Lower lobe of right lung (tissue), 2 donors: ENCODE measurements around the gene GXYLT2. TPM values are rescaled to one million over a fixed set of nuclear protein-coding genes. Genes with fewer than 3 reads are reported as not detected.

Experiments used
- ATAC-seq, 2 donors: fragments of 200-7000 bp; cut with Tn5 transposase; one replicate each; pipeline ENCODE4 v1.9.1; 2020 to 2022; ENCODE audit warnings: mild to moderate bottlenecking in 2 of 2, moderate library complexity in 2 of 2
- DNase-seq: peaks from one replicate; pipeline ENCODE4 v3.0.0-alpha.2; 2020
- H3K27ac ChIP-seq: fragments of 200-600 bp; one replicate; pipeline ENCODE4 v1.8.0; 2022
- H3K27me3 ChIP-seq: fragments of 200-600 bp; one replicate; pipeline ENCODE4 v1.8.0; 2022; ENCODE audit warnings: low read depth
- H3K36me3 ChIP-seq: fragments of 200-600 bp; one replicate; pipeline ENCODE4 v1.8.0; 2022; ENCODE audit warnings: mild to moderate bottlenecking
- H3K4me1 ChIP-seq: fragments of 200-600 bp; one replicate; pipeline ENCODE4 v1.8.0; 2022
- H3K4me3 ChIP-seq: fragments of 200-600 bp; one replicate; pipeline ENCODE4 v1.8.0; 2022; ENCODE audit warnings: mild to moderate bottlenecking
- H3K9me3 ChIP-seq: fragments of 200-600 bp; one replicate; pipeline ENCODE4 v1.8.0; 2022
- intact Hi-C: fragments of 100-400 bp; cut with DNase I; formaldehyde crosslinking; loops from one replicate; pipeline ENCODE4 v1.11.0; 2022
- long read RNA-seq: library from polyadenylated mRNA; unstranded; transcript quantifications from one replicate; pipeline ENCODE4 v2.0.0, GENCODE V29; 2021
- total RNA-seq: library from RNA; stranded (reverse); fragmentation: NEBNext Ultra II Directional; extraction: Animal tissue kit (Norgen Biotek cat#: 25700); gene quantifications from one replicate; pipeline ENCODE4 v1.2.1, GENCODE V29; 2021
- TF ChIP-seq, protein P1 (sequence below): fragments of 200-600 bp; IDR thresholded peaks from one replicate; pipeline ENCODE4 v1.8.0; 2022; ENCODE audit warnings: antibody characterized with exemption, mild to moderate bottlenecking
- donor health status: DM: no; HTN: yes; CAD: no; lungs with severe emphysema.

Gene GXYLT2, protein sequence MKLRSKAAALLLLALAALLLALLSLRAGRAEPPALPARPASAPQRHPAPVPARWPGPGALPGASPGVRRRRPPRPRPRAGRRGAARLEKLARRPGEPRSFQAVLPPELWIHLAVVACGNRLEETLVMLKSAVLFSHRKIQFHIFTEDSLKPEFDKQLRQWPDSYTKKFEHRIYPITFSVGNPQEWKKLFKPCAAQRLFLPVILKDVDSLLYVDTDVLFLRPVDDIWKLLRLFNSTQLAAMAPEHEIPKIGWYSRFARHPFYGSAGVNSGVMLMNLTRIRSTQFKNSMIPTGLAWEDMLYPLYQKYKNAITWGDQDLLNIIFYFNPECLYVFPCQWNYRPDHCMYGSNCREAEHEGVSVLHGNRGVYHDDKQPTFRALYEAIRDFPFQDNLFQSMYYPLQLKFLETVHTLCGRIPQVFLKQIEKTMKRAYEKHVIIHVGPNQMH
- 6.7 TPM for total RNA-seq
- long read RNA-seq, partial matches to known transcripts: 1 of 8 reads
- long read RNA-seq, other reads (novel, unspliced or antisense): 3 of 8 reads

DNA sequence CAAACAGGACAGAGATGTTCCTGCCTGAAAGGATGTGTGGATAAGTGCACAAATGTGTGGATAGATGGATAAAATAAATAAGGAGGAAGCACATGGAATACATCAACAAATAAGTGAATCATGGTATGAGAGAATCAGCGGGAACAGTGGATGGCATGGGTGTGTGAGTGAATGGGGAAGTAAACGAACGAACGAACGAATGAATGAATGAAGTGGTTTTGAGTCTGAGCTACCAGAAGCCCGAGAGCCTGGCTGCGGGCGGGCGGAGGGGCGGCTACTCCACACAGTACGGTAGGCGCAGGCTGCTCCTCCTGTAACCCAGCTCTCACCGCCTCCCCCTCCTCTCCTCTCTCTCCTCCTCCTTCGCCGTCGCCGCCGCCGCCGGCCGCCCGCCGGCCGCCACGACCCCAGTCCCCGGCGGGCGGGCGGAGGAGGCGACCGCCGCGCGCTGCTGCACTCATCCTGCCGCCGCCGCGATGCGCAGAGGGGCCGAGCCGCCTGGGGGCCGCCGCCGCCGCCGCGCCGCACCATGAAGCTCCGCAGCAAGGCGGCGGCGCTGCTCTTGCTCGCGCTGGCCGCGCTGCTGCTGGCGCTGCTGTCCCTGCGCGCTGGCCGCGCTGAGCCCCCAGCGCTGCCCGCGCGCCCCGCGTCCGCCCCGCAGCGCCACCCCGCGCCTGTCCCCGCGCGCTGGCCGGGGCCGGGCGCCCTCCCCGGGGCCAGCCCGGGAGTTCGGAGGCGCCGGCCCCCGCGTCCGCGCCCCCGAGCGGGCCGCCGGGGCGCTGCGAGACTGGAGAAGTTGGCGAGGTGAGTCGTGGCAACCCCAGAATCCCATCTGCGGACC lies at the start of gene GXYLT2:
GXYLT2 (plus strand) TSS at position 342 of the 841 bp plus-strand sequence; CDS start at position 530, 188 bp downstream.
- H3K9me3 ChIP-seq: no peaks in the 10 kb centered on the region
- H3K4me1 ChIP-seq: peaks cover 26% of the 10 kb centered on the region
- peaks cover 23% of the 10 kb centered on the region for H3K27me3 ChIP-seq
- TF ChIP-seq, protein P1, sequence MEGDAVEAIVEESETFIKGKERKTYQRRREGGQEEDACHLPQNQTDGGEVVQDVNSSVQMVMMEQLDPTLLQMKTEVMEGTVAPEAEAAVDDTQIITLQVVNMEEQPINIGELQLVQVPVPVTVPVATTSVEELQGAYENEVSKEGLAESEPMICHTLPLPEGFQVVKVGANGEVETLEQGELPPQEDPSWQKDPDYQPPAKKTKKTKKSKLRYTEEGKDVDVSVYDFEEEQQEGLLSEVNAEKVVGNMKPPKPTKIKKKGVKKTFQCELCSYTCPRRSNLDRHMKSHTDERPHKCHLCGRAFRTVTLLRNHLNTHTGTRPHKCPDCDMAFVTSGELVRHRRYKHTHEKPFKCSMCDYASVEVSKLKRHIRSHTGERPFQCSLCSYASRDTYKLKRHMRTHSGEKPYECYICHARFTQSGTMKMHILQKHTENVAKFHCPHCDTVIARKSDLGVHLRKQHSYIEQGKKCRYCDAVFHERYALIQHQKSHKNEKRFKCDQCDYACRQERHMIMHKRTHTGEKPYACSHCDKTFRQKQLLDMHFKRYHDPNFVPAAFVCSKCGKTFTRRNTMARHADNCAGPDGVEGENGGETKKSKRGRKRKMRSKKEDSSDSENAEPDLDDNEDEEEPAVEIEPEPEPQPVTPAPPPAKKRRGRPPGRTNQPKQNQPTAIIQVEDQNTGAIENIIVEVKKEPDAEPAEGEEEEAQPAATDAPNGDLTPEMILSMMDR: no peak
- peak; percentile 70 for DNase-seq
- H3K4me3 ChIP-seq: peak within 1 kb of the TSS; percentile 49
- peak within 1 kb of the TSS; percentile 43 for H3K27ac ChIP-seq
- no peaks in the 10 kb centered on the region for H3K36me3 ChIP-seq
- peak; percentile 86 to 88 for ATAC-seq
- intact Hi-C loops: no loop called here

DNA sequence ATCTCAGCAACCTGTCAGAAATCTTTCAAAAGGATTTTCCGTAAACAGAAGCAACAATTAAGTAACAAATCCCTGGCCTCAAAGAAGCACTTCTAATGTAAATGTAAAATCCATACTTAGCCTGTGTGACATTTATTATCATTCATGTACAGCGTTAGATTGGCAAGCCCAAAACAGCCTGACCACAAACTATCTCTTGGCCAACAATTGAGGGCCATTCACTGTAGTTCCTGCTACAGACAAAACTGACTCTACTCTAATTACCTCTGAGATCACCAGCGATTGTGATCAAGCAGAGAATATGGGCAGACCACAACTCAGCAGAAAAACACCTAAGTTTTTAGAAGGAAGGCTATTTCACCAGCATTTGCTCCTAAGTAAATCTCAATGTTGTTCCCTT lies 48.8 kb upstream of the GXYLT2 start:
- no peak overlapping the region for H3K4me3 ChIP-seq
- DNase-seq (no peak), ATAC-seq (no peak)
- intact Hi-C loops: no loop called here
- TF ChIP-seq, protein P1: no peak
- peaks cover 78% of the 10 kb centered on the region for H3K36me3 ChIP-seq
- H3K9me3 ChIP-seq: no peaks in the 10 kb centered on the region
- H3K27ac ChIP-seq: no peak overlapping the region
- H3K27me3 ChIP-seq: no peaks in the 10 kb centered on the region
- H3K4me1 ChIP-seq: no peaks in the 10 kb centered on the region

DNA sequence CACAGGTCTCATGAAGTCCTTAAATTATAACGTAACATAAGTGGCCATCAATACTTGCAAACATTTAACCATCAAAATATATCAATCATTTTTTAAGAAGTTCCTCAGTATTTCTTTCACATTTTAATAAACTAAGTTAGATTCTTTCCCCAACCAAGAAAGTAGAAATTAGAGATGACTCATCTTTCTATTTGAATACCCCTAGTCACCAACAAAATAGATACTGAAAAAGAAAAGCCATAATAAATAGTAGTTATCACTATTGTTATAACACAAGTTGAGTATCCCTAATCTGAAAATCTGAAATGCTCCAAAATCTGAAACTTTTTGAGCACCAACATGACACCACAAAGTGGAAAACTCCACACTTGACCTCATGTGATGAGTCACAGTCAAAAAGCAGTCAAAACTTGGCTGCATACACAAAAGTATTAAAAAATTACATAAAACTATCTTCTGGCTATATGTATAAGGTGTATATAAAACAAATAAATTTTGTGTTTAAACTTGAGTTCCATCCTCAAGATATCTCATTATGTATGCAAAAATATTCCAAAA lies 43.3 kb upstream of the GXYLT2 start:
- Histone ChIP-seq H3K36me3 (peaks cover 39% of the 10 kb centered on the region), H3K4me1 (peaks cover 28% of the 10 kb centered on the region), H3K4me3 (no peak overlapping the region), H3K27me3 (no peaks in the 10 kb centered on the region), H3K9me3 (no peaks in the 10 kb centered on the region), H3K27ac (no peak overlapping the region)
- ATAC-seq (no peak), DNase-seq (no peak)
- TF ChIP-seq, protein P1: no peak
- intact Hi-C loops: no loop called here

DNA sequence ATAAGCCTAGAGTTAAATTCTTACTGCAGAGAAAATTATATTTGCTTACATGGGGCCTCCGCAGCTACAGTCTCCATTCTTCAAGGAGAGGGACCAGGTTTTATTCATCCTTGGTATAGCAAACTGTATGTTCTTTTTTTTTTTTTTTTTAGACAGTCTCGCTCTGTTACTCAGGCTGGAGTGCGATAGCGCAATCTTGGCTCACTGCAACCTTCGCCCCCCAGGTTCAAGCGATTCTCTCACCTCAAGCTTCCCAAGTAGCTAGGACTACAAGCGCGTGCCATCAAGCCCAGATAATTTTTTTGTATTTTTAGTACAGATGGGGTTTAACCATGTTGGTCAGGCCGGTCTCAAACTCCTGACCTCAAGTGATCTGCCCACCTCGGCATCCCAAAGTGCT lies 41.7 kb upstream of the GXYLT2 start:
- TF ChIP-seq, protein P1: no peak
- Histone ChIP-seq H3K27ac (no peak overlapping the region), H3K9me3 (no peaks in the 10 kb centered on the region), H3K4me1 (peaks cover 28% of the 10 kb centered on the region), H3K4me3 (no peak overlapping the region), H3K27me3 (no peaks in the 10 kb centered on the region), H3K36me3 (peaks cover 23% of the 10 kb centered on the region)
- ATAC-seq (no peak), DNase-seq (no peak)
- intact Hi-C loops: no loop called here

DNA sequence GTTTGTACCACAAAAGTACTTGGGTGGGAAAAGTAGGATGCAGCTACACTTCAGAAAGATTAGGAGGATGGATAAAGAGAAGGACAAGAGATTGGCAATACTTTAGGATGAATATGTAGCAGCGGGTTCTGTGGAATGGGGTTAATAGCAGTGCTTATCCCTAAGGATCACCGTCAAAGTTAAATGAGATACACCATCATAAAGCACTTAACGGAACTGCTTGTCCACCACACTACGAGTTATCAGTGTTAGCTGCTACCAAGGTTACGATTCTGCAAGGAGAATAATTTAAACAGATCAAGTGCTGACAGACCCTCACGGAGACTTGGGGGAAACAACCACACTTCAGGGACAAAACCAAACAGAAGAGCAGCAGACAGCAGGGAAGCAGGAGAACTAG lies 40.6 kb upstream of the GXYLT2 start:
- DNase-seq (no peak), ATAC-seq (no peak)
- Histone ChIP-seq H3K9me3 (no peaks in the 10 kb centered on the region), H3K27ac (peak overlapping the region; percentile 59), H3K27me3 (no peaks in the 10 kb centered on the region), H3K4me3 (peak overlapping the region; percentile 64), H3K36me3 (peaks cover 11% of the 10 kb centered on the region), H3K4me1 (peaks cover 28% of the 10 kb centered on the region)
- TF ChIP-seq, protein P1: no peak
- intact Hi-C loops: no loop called here
